ENCODE results near the gene CERS6. TPM values are rescaled to one million over a fixed set of nuclear protein-coding genes. Genes with fewer than 3 reads are reported as not detected.

The CERS6 gene
- total and polyA plus RNA-seq, 2 experiments from 2014 or later, result 40.9 to 99.1 TPM

- 96% methylated on average over 2 of the region's 2 CpGs for WGBS (ENCODE audit: low lambda C conversion rate, missing lambda C conversion rate)
- Histone ChIP-seq H2AFZ (no peak overlapping the region), H3K27ac (no peak overlapping the region), H3K9me2 (replicated peaks; ENCODE audit: insufficient read depth) (no peaks in the 10 kb centered on the region), H3K4me2 (no peak overlapping the region), H3K4me1 (ENCODE audit: insufficient read depth) (no peaks in the 10 kb centered on the region), H3K36me3 (replicated peaks; ENCODE audit: insufficient read depth, low read depth) (no peaks in the 10 kb centered on the region), H3K9me3 (ENCODE audit: low read depth) (no peaks in the 10 kb centered on the region), H4K20me1 (ENCODE audit: insufficient read depth, poor library complexity, severe bottlenecking) (peaks cover 9% of the 10 kb centered on the region), H3K27me3 (no peaks in the 10 kb centered on the region), H3K4me3 (no peak overlapping the region), H3K79me2 (peaks cover 98% of the 10 kb centered on the region)
- TF ChIP-seq EZH2phosphoT487 (IDR thresholded peaks at IDR 0.05; ENCODE audit: low read depth, severe bottlenecking, unreplicated experiment) (no peak), EZH2 (IDR thresholded peaks at IDR 0.05; ENCODE audit: borderline replicate concordance) (no peak), CTCF (IDR thresholded peaks at IDR 0.05; ENCODE audit: poor library complexity) (no peak)
- no peak for DNase-seq (ENCODE audit: low spot score)
These were observed 151.9 kb downstream of the CERS6 start for GRCh38 chr2:168607992-168608391.

GRCh38 chr2:168608796-168609195, 152.7 kb downstream of the CERS6 start:
- Histone ChIP-seq H3K36me3 (replicated peaks; ENCODE audit: insufficient read depth, low read depth) (no peaks in the 10 kb centered on the region), H3K27me3 (no peaks in the 10 kb centered on the region), H3K9me2 (replicated peaks; ENCODE audit: insufficient read depth) (no peaks in the 10 kb centered on the region), H3K4me3 (no peak overlapping the region), H3K79me2 (peaks cover 98% of the 10 kb centered on the region), H3K27ac (no peak overlapping the region), H3K9me3 (ENCODE audit: low read depth) (no peaks in the 10 kb centered on the region), H3K4me2 (no peak overlapping the region), H4K20me1 (ENCODE audit: insufficient read depth, poor library complexity, severe bottlenecking) (peaks cover under 1% of the 10 kb centered on the region), H2AFZ (no peak overlapping the region), H3K4me1 (ENCODE audit: insufficient read depth) (no peaks in the 10 kb centered on the region)
- DNase-seq (ENCODE audit: low spot score), result no peak
- TF ChIP-seq EZH2phosphoT487 (IDR thresholded peaks at IDR 0.05; ENCODE audit: low read depth, severe bottlenecking, unreplicated experiment), result no peak
- TF ChIP-seq EZH2 (IDR thresholded peaks at IDR 0.05; ENCODE audit: borderline replicate concordance), result no peak
- TF ChIP-seq CTCF (IDR thresholded peaks at IDR 0.05; ENCODE audit: poor library complexity), result no peak

GRCh38 chr2:168611091-168611490, 155.0 kb downstream of the CERS6 start:
- no peak for DNase-seq (ENCODE audit: low spot score)
- no peak overlapping the region for H3K27ac ChIP-seq
- TF ChIP-seq EZH2 (IDR thresholded peaks at IDR 0.05; ENCODE audit: borderline replicate concordance), result no peak
- no peak for TF ChIP-seq CTCF (IDR thresholded peaks at IDR 0.05; ENCODE audit: poor library complexity)
- no peak for TF ChIP-seq EZH2phosphoT487 (IDR thresholded peaks at IDR 0.05; ENCODE audit: low read depth, severe bottlenecking, unreplicated experiment)
- no peak overlapping the region for H3K4me2 ChIP-seq
- H3K36me3 ChIP-seq (replicated peaks; ENCODE audit: insufficient read depth, low read depth), result no peaks in the 10 kb centered on the region
- H3K4me3 ChIP-seq, result no peak overlapping the region
- H3K27me3 ChIP-seq, result no peaks in the 10 kb centered on the region
- no peaks in the 10 kb centered on the region for H3K4me1 ChIP-seq (ENCODE audit: insufficient read depth)
- no peaks in the 10 kb centered on the region for H3K9me3 ChIP-seq (ENCODE audit: low read depth)
- H3K9me2 ChIP-seq (replicated peaks; ENCODE audit: insufficient read depth), result no peaks in the 10 kb centered on the region
- H4K20me1 ChIP-seq (ENCODE audit: insufficient read depth, poor library complexity, severe bottlenecking), result no peaks in the 10 kb centered on the region
- H2AFZ ChIP-seq, result no peak overlapping the region
- H3K79me2 ChIP-seq, result peaks cover 95% of the 10 kb centered on the region
